Peyer's patch (tissue), 4 donors: ENCODE data around the gene ITPKB.

Experiments used
- CTCF ChIP-seq, 6 experiments: fragments of 450-650 bp in 4 of 6; fragments of 200-600 bp in 2 of 6; sonication (generic) in 1 of 6; IDR thresholded peaks; one replicate each; pipeline ENCODE4 v1.5.1; 2017 to 2019; ENCODE audit warnings: antibody characterized with exemption in 6 of 6, mild to moderate bottlenecking in 3 of 6, moderate library complexity in 1 of 6
- POLR2A ChIP-seq, 2 donors: fragments of 450-650 bp; IDR thresholded peaks; one replicate each; pipeline ENCODE4 v1.5.1; 2017; ENCODE audit warnings: antibody characterized with exemption in 2 of 2, mild to moderate bottlenecking in 2 of 2, moderate library complexity in 2 of 2

GRCh38 chr1:226672339-226672762 lies 66.7 kb downstream of the ITPKB start:
- no peak for TF ChIP-seq CTCF (IDR thresholded peaks at IDR 0.05)
- no peak for TF ChIP-seq POLR2A (IDR thresholded peaks at IDR 0.05)
